Hindlimb muscle (tissue), 1 donor: Measurements from ENCODE around the gene HYI. TPM values are rescaled to one million over a fixed set of nuclear protein-coding genes. Genes with fewer than 3 reads are reported as not detected.

Experiments used
- polyA plus RNA-seq: library from polyadenylated mRNA; unstranded; fragments of 120-200 nt; gene quantifications from one replicate; pipeline ENCODE4 v1.2.1, GENCODE V29; 2013; ENCODE audit not compliant: insufficient read length

HYI gene
- polyA plus RNA-seq, 1 donor = 23.4 TPM

Other genes starting within 250 kb of the HYI start
- not detected for gene TMEM125, start 183.9 kb downstream of the HYI start, polyA plus RNA-seq
- not detected for gene C1orf210, start 168.3 kb downstream of the HYI start, polyA plus RNA-seq
- 55.3 TPM for gene TIE1, start 152.9 kb downstream of the HYI start, polyA plus RNA-seq
- 0.41 TPM for gene MPL, start 116.1 kb downstream of the HYI start, polyA plus RNA-seq
- 15.2 TPM for gene CDC20, start 95.0 kb downstream of the HYI start, polyA plus RNA-seq
- 40.4 TPM for gene ELOVL1, start 85.9 kb downstream of the HYI start, polyA plus RNA-seq
- 26.9 TPM for gene MED8, start 64.1 kb downstream of the HYI start, polyA plus RNA-seq
- 19.6 TPM for gene SZT2, start 64.0 kb downstream of the HYI start, polyA plus RNA-seq
- 29.2 TPM for gene PTPRF, start 77.0 kb upstream of the HYI start, polyA plus RNA-seq
- gene KDM4A, start 196.2 kb upstream of the HYI start, polyA plus RNA-seq = 22.9 TPM